H1 (cell line): ENCODE measurements around the gene DBR1. TPM values are rescaled to one million over a fixed set of nuclear protein-coding genes. Genes with fewer than 3 reads are reported as not detected.

ENCODE experiments used
- CTBP2 ChIP-seq: IDR thresholded peaks from 2 replicates; pipeline ENCODE4 v1.7.0; 2011; ENCODE audit warnings: borderline replicate concordance, mild to moderate bottlenecking, moderate library complexity, mixed read lengths, low read length; ENCODE audit not compliant: insufficient read depth, insufficient read length
- KDM1A ChIP-seq: fragments of 200-600, 300-600 bp; sonication (generic); IDR thresholded peaks from 2 replicates; pipeline ENCODE4 v1.7.1; 2016; ENCODE audit warnings: mild to moderate bottlenecking, low read length, borderline replicate concordance
- POLR2A ChIP-seq, 2 experiments: IDR thresholded peaks; 1 replicate in 1 of 2; 2 replicates in 1 of 2; pipeline ENCODE4 v1.6.1; 2011; ENCODE audit warnings: low read depth in 2 of 2, low read length in 2 of 2, mild to moderate bottlenecking in 2 of 2; ENCODE audit errors: control extremely low read depth in 1 of 2
- RNF2 ChIP-seq: fragments of 200-900, 300-1000 bp; sonication (generic); IDR thresholded peaks from 2 replicates; pipeline ENCODE4 v1.7.1; 2016; ENCODE audit warnings: borderline replicate concordance, low read depth, mild to moderate bottlenecking, antibody characterized with exemption, low read length; ENCODE audit not compliant: poor library complexity, severe bottlenecking; ENCODE audit errors: missing control alignments
- polyA plus RNA-seq, 7 experiments: library from polyadenylated mRNA; depleted of rRNA in 3 of 7; stranded (reverse) in 5 of 7; unstranded in 2 of 7; fragments of >200 nt in 5 of 7; fragments of 200-250 nt in 2 of 7; gene quantifications; 1 replicate in 5 of 7; 2 replicates in 1 of 7; 4 replicates in 1 of 7; pipeline versions ENCODE4 v1.2.1 to v1.2.3, GENCODE V29; 2011 to 2013; ENCODE audit warnings: missing spikeins in 2 of 7, mixed read lengths in 2 of 7
- total RNA-seq: library from RNA; stranded (reverse); fragmentation: NEBNext Ultra II Directional; extraction: Animal tissue kit (Norgen Biotek cat#: 25700); gene quantifications from 2 replicates; pipeline ENCODE4 v1.2.1, GENCODE V29; 2021
- TF ChIP-seq, protein P1 (sequence below): IDR thresholded peaks from 2 replicates; pipeline ENCODE4 v1.6.1; 2012; ENCODE audit warnings: inconsistent platforms

The DBR1 gene
- total and polyA plus RNA-seq, 2 of the 8 experiments (the other 6 are each of a cell fraction or from before 2014, with no cell fraction given) = 10.1 to 18.3 TPM

DNA sequence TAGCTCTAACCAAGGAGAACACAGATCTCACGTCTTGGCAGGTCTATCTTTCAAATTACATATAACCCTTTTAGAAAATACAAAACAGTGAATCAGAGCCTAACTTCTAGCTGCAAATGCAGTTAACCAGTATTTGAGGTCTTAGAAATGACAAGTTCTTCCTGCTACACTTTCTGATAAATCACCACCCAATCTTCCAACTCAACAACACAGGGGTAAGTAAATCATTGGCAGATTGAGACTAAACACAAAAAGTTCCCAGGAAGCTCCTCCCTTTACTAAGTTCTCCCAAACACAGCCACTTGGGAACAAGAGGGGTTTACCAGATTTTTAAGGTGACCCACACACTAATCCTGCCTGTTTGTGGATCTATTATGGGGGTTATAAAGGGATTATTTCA, 42.5 kb downstream of the DBR1 start, which contains the start of gene A4GNT (continued):
- no peak for TF ChIP-seq KDM1A
- TF ChIP-seq, protein P1, sequence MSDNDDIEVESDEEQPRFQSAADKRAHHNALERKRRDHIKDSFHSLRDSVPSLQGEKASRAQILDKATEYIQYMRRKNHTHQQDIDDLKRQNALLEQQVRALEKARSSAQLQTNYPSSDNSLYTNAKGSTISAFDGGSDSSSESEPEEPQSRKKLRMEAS = no peak
- no peak for TF ChIP-seq CTBP2
- TF ChIP-seq RNF2 = no peak
- no peak for TF ChIP-seq POLR2A (IDR thresholded peaks at IDR 0.05; ENCODE audit: control extremely low read depth in 1 of 2, low read depth in 2 of 2, low read length in 2 of 2)
- TF ChIP-seq, all 59 proteins: peak for 0
